ENCODE results near the gene XPO6. TPM values are rescaled to one million over a fixed set of nuclear protein-coding genes. Genes with fewer than 3 reads are reported as not detected.

The XPO6 gene
- total RNA-seq, 1 donor from 2014 or later: 115 TPM

DNA sequence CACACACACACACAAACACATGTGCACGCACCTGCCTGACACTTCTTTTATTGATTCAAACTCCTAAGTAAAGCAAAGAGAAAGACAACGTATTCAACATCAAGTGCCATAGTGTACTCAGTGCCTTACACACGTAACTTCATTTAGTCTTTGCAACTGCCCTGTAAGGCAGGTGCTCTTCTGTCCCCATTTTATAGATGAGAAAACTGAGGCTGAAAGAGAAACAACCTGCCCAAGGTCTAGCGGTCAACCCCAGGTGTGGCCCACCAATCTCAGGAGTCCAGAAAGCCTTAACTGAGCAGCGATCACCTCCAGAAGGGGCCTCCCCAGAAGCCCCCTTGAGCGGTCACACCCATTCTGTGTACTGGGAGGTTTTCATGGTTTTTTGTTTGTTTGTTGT lies 137.9 kb downstream of the XPO6 start:
- Mint-ChIP-seq H3K4me3 (no peak overlapping the region), H3K36me3 (no peaks in the 10 kb centered on the region), H3K4me1 (no peaks in the 10 kb centered on the region), H3K9me3 (no peaks in the 10 kb centered on the region), H3K27me3 (ENCODE audit: low read depth) (peaks cover 16% of the 10 kb centered on the region), H3K27ac (no peak overlapping the region)
- no peak for DNase-seq (ENCODE audit: low spot score in 2 of 2, unreplicated experiment in 2 of 2)
- TF ChIP-seq, protein P1, sequence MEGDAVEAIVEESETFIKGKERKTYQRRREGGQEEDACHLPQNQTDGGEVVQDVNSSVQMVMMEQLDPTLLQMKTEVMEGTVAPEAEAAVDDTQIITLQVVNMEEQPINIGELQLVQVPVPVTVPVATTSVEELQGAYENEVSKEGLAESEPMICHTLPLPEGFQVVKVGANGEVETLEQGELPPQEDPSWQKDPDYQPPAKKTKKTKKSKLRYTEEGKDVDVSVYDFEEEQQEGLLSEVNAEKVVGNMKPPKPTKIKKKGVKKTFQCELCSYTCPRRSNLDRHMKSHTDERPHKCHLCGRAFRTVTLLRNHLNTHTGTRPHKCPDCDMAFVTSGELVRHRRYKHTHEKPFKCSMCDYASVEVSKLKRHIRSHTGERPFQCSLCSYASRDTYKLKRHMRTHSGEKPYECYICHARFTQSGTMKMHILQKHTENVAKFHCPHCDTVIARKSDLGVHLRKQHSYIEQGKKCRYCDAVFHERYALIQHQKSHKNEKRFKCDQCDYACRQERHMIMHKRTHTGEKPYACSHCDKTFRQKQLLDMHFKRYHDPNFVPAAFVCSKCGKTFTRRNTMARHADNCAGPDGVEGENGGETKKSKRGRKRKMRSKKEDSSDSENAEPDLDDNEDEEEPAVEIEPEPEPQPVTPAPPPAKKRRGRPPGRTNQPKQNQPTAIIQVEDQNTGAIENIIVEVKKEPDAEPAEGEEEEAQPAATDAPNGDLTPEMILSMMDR (IDR thresholded peaks at IDR 0.05; ENCODE audit: unreplicated experiment): no peak

DNA sequence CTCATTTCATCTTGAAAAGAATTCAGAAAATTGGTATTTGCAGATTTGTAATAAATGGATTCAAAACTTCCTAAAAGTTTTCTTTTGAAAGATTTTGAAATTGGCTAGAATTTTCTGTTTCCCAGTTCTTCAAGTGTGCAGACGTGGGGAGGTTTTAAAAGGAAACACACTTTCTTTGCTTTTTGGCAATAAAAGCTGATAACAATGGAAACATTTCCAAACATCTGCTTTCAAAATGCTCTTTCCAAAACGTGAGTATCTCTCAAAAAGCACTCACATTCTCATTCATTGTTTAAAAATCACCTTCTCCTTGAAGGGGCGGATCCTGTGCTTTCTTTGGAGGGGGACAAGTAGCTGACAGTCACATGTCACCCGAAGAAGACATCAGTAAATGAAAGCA lies 139.7 kb downstream of the XPO6 start:
- H3K27ac Mint-ChIP-seq: no peak overlapping the region
- peaks cover 24% of the 10 kb centered on the region for H3K27me3 Mint-ChIP-seq (ENCODE audit: low read depth)
- TF ChIP-seq, protein P1 (IDR thresholded peaks at IDR 0.05; ENCODE audit: unreplicated experiment): no peak
- no peak for DNase-seq (ENCODE audit: low spot score in 2 of 2, unreplicated experiment in 2 of 2)
- H3K4me3 Mint-ChIP-seq: no peak overlapping the region
- no peaks in the 10 kb centered on the region for H3K36me3 Mint-ChIP-seq
- H3K4me1 Mint-ChIP-seq: peaks cover 7% of the 10 kb centered on the region
- H3K9me3 Mint-ChIP-seq: no peaks in the 10 kb centered on the region

DNA sequence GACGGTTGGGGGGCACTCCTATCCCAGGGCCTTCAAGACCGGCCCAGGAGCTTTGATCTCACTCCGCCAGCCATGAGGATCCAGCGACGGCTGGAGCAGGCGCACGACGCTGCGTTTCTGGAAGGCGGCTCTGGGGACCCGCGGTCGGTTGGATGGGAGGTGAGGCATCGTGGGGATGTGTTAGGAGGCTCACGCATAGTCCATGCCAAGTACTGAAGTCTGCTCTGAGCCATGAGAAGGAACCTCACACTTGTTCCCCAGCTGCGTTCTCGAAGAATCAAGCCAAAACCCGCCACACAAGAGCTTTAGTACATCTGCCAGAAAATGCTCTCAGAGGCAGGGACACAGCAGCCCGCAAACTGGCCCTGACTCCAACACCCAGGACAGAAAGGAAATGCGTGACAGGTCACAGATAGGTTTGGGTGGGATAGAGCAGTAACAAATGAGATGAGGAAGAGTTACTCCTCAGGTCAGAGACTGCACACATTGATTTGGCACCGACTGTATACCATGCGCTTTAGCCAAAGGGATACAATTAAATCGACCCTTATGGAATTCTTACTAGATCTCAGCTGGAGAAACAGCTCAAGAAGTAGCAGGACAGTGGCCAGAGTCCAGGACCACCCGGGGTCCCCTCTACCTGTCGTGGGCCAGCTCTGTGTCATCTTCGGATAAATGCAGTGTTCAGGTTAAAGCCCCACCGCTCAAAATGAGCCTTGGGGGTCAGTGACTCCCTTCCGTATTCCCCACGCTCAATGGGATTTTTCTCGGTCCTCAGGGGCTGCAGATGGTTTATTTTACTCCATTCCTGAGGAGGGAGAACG lies 141.6 kb downstream of the XPO6 start:
- TF ChIP-seq, protein P1 (IDR thresholded peaks at IDR 0.05; ENCODE audit: unreplicated experiment): no peak
- H3K36me3 Mint-ChIP-seq: no peaks in the 10 kb centered on the region
- no peak overlapping the region for H3K27ac Mint-ChIP-seq
- peaks cover 42% of the 10 kb centered on the region for H3K27me3 Mint-ChIP-seq (ENCODE audit: low read depth)
- H3K9me3 Mint-ChIP-seq: no peaks in the 10 kb centered on the region
- no peak for DNase-seq (ENCODE audit: low spot score in 2 of 2, unreplicated experiment in 2 of 2)
- no peak overlapping the region for H3K4me3 Mint-ChIP-seq
- peaks cover 9% of the 10 kb centered on the region for H3K4me1 Mint-ChIP-seq

DNA sequence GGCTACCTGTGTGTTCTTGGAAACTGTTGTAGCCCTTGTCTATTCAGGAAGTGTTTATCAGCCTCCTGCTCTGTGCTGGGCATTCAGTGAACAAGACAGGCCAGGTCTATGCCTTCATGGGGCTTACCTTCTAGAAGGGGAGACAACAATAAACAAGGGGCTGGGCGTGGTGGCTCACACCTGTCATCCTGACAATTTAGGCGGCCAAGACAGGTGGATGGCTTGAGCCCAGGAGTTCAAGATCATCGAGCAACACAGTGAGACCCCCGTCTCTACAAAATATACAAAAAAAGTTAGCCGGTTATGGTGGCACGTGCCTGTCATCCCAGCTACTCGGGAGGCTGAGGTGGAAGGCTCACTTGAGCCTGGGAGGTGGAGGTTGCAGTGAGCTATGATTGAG lies 142.8 kb downstream of the XPO6 start:
- H3K9me3 Mint-ChIP-seq: no peaks in the 10 kb centered on the region
- TF ChIP-seq, protein P1 (IDR thresholded peaks at IDR 0.05; ENCODE audit: unreplicated experiment): no peak
- H3K27ac Mint-ChIP-seq: no peak overlapping the region
- no peak overlapping the region for H3K4me3 Mint-ChIP-seq
- no peak for DNase-seq (ENCODE audit: low spot score in 2 of 2, unreplicated experiment in 2 of 2)
- H3K27me3 Mint-ChIP-seq (ENCODE audit: low read depth): peaks cover 54% of the 10 kb centered on the region
- peaks cover 9% of the 10 kb centered on the region for H3K4me1 Mint-ChIP-seq
- H3K36me3 Mint-ChIP-seq: no peaks in the 10 kb centered on the region

DNA sequence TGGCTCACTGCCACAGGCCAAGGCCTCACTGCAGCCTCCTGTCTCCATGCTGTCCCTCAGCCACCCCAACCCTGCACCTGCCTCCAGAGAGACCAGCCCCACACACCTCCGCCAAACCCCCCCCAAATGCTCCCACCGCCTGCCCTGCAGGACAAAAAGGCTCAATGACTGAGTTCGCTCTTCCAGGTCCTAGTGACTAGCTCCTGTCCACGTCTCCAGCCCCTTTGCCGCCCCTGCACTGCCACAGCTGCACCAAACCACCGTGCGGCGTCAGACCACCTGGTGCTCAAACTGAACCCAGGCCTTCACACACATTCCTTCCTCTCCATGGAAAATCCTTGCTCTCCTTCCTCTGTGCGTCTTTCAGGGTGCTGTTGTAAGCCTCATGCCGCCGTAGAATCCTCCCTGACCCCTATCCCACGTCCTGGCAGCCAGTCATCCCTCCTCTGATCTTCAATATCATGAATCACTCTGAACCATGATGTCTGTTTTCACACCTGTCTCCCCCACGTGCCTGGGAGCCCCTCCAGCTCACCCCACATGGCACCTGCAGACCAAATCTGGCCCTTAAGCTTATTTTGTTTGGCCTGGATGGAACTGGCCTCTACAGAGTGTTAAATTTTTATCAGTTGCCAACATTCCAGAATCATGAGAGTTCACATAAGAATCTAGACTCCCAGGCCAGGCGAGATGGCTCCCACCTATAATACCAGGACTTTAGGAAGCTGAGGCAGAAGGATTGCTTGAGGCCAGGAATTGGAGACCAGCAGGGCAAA lies 144.0 kb downstream of the XPO6 start:
- no peak for DNase-seq (ENCODE audit: low spot score in 2 of 2, unreplicated experiment in 2 of 2)
- no peak overlapping the region for H3K4me3 Mint-ChIP-seq
- H3K4me1 Mint-ChIP-seq: peaks cover 9% of the 10 kb centered on the region
- no peak overlapping the region for H3K27ac Mint-ChIP-seq
- H3K27me3 Mint-ChIP-seq (ENCODE audit: low read depth): peaks cover 54% of the 10 kb centered on the region
- TF ChIP-seq, protein P1 (IDR thresholded peaks at IDR 0.05; ENCODE audit: unreplicated experiment): no peak
- no peaks in the 10 kb centered on the region for H3K9me3 Mint-ChIP-seq
- no peaks in the 10 kb centered on the region for H3K36me3 Mint-ChIP-seq

All from mesothelial cell of epicardium (in vitro differentiated cells).